GM08714 (cell line): Measurements from ENCODE around the gene PCSK6.
"Not testable (repeated sequence)": the region's sequence is repeated elsewhere in the genome, so short reads cannot be mapped to it uniquely, and the experiment has no call there.

Source experiments
- H3K4me3 ChIP-seq: fragments of 200-500 bp; sonication (Bioruptor generic); 2 replicates; pipeline ENCODE4 v1.5.1; 2014; ENCODE audit warnings: mild to moderate bottlenecking, low read length, inconsistent platforms
- ZNF274 ChIP-seq: IDR thresholded peaks from 2 replicates; pipeline ENCODE4 v1.6.1; 2012; ENCODE audit warnings: mild to moderate bottlenecking, low read depth, low read length

The PCSK6 gene

DNA sequence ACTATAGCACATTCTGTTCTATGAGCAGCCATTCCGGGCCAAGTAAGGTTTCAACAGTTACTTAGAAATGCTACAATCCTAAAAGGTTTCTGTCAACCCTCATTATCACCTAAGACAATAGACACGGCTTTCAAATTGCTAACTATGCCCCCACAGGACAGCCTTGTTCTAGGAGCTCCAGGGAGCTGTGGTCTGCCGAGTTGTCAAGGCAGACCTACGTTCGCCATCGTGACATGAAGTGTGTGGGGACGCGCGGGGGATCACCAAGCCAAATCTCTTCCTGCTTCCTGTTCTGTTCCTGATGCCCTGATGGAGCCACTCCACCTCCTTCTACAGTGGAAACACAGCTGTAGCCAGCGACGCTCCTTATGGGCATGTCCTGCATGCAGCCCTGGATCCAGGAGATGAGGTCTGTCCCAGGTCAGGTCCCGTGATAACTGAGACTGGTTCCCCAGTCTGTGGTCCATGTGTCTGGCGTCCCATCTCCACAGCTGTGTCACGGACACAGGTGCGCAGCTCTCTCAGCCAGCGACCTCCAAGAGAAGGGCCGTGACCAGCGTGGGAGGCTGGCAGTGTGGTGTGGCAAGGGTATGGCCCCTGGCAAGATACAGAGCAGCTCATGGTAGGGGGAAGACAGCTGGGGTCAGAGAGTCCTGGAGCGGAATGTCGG, 82.8 kb downstream of the PCSK6 start:
- H3K4me3 ChIP-seq: no peak overlapping the region
- TF ChIP-seq ZNF274: no peak

DNA sequence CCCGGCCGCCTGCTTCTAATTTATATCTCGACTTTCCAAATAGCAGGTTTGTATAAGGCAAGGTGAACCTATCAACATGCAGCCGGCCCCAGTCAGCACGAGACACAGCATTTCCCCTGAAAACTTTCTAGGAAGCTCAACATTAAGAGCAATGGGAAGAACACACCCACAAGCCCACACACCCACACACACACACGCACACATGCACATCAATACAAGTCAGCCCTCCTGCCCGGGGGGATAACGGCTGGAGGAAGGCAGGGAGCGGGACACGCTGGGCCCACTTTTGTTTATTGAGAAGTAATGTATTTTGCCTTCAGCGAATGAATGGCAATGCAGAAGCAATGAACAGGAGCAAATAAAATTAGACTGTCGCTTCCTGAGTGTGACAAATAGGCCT, 83.5 kb downstream of the PCSK6 start:
- no peak overlapping the region for H3K4me3 ChIP-seq
- no peak for TF ChIP-seq ZNF274

- TF ChIP-seq ZNF274: no peak
- H3K4me3 ChIP-seq: no peak overlapping the region
Measured at GRCh38 chr15:101404245-101404644, 85.3 kb downstream of the PCSK6 start.

DNA sequence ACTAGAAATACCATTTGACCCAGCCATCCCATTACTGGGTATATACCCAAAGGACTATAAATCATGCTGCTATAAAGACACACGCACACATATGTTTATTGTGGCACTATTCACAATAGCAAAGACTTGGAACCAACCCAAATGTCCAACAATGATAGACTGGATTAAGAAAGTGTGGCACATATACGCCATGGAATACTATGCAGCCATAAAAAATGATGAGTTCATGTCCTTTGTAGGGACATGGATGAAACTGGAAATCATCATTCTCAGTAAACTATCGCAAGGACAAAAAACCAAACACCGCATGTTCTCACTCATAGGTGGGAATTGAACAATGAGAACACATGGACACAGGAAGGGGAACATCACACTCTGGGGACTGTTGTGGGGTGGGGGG, 86.6 kb downstream of the PCSK6 start:
- not testable (repeated sequence) for H3K4me3 ChIP-seq

GRCh38 chr15:101401286-101401685, 88.2 kb downstream of the PCSK6 start:
- TF ChIP-seq ZNF274: no peak

GRCh38 chr15:101399431-101399830, 90.1 kb downstream of the PCSK6 start:
- no peak overlapping the region for H3K4me3 ChIP-seq
- TF ChIP-seq ZNF274: no peak

More at GRCh38 chr15:101401286-101401685, 88.2 kb downstream of the PCSK6 start:
- H3K4me3 ChIP-seq: no peak overlapping the region

- H3K4me3 ChIP-seq: no peak overlapping the region
- TF ChIP-seq ZNF274: no peak
Measured at GRCh38 chr15:101398247-101398646, 91.3 kb downstream of the PCSK6 start.

GRCh38 chr15:101397521-101398003, 91.9 kb downstream of the PCSK6 start:
- no peak for TF ChIP-seq ZNF274
- no peak overlapping the region for H3K4me3 ChIP-seq

DNA sequence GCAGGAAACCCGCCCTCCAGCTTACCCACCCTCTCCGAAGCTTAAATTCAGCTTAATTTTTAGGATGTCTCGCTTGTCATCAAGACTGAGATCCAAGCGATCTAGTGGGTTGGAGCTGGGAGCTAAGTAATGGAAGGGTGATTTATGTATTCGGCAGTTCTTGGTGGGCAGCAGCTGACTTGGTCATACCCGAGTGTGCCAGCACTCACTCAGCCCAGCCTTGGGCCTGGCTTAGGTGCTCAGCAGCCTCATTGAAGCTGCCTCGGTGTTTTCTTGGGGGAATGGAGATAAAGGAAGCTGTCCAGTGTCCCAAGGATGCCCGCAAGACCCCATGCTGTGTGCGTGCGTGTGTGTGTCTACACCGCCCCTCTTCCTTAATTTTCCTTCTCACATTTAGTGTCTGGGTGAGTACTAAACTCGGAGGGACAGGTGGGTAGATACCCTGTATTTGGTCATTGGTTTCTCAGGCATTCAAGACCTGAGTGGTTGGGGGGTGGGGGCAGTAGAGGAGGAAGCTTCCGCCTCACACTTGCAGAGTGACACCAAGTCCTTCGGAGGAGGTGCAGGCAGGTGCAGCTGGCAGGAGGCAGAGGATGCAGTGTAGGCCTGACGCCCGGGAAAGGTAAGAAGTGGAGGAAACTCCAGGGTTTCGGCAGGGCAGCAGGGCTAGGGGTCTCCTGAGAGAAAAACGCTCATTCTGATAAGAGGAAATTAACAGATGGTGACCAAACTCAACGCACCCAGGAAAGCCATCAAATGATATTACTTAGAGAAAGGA, 92.8 kb downstream of the PCSK6 start:
- no peak overlapping the region for H3K4me3 ChIP-seq
- no peak for TF ChIP-seq ZNF274

DNA sequence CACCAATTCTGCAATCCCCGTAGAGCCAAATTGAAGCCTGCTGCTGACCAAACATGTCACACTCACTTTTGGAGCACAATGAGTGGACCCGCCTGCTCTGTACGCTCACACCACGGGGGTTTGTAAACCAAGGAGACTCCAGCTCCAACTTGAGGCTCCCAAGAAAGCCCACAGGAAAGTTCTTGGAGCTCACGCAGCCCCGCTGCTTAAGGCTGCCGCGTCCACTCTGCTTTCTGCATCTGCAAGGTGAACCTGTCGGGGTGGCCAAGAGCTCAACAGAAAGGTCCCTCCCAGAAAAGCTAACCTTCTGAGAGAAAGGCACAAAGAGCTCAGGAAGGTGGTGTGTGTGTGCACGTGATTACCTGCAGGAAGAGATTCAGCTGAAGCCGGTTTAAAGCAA, 94.9 kb downstream of the PCSK6 start:
- no peak overlapping the region for H3K4me3 ChIP-seq
- TF ChIP-seq ZNF274: no peak

DNA sequence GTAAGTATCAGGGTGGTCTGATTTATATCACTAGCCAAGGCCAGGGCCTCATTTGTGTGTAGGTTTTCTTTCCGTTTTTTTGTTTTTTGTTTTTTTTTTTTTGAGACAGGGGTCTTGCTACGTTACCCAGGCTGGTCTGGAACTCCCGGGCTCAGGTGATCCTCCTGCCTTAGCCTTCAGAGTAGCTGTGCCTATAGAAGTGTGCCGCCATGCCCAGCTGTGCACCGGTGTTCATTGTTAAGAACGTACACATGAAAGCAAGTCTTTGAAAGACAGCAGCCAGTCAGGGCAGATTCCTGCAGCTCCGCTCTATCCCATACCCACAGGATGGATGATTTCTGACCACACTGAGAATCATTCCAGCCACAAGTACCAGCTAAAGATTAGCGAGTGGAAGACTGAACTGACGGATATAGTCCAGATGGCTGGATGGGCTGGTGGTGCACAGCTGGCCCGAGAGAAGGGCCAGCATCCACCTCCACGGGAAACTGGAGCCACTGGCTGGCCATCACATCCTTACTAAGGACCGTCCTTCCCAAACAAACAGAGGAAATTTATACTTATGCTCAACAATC, 95.4 kb downstream of the PCSK6 start:
- TF ChIP-seq ZNF274: no peak
- H3K4me3 ChIP-seq: no peak overlapping the region

DNA sequence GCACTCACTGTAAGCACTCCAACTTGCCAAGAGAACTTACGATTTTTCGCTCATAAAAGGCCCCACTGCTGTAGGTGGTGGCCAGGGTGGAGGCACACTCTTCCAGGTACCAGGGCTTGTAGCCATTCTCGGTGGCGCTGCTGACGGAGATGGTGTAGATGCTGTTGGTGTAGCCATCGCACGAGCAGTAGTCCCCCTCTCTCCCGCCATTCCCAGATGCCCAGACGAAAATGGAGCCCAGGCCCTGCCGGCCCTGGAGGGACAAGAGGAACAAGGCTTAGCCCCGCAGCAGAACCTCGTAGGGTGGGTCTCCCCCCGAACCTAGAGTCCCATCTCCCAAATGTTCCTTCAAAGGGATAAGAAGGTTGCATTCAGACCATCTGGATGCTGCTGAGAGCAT, 96.3 kb downstream of the PCSK6 start:
- H3K4me3 ChIP-seq: no peak overlapping the region
- TF ChIP-seq ZNF274: no peak

DNA sequence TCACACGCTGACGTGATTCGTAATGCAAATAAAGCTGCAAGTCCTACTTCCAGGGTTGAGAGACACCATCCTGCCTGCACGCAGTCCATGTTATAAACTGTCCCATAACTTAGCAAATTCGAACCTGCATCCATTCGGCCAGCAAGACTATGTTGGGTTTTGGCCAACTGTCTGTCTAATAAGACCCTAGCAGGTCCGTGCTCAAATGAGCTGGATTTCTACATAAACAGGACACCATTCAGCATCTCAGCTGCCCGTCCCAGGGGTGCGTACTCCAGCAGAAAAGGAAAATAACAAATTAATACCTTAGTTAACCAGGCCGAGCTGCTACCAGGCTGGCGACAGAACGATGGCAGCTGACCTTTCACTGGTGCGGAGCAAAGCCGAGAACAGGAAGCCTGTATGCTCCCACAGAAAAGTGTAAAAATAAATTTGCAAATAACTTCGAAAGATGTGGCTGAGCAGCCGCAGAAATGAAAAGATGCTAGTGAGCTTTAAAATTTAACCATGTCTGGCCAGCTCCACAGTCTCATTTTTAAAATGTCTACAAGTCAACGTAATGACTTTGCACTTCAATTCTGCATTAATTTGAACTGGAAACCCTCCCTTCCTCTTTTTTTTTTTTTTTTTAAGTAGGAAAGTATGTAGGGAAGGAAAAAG, 97.4 kb downstream of the PCSK6 start:
- H3K4me3 ChIP-seq: peak overlapping the region; percentile 40; the same call in 1 of the 2 replicates
- TF ChIP-seq ZNF274: no peak

GRCh38 chr15:101391431-101391830, 98.1 kb downstream of the PCSK6 start:
- no peak for TF ChIP-seq ZNF274
- no peak overlapping the region for H3K4me3 ChIP-seq
